SK-N-SH treated with all-trans-retinoic acid at 6 μM for 48 hours (cell line): Measurements from ENCODE around the gene SPATA18.

Experiments used
- ARNTL ChIP-seq: fragments of 450-650 bp; formaldehyde crosslinking; IDR thresholded peaks from 2 replicates; pipeline ENCODE4 v1.5.0; 2020; ENCODE audit warnings: low read depth, mild to moderate bottlenecking, moderate library complexity, borderline replicate concordance
- CSDC2 ChIP-seq: fragments of 250-450 bp; sonication (Bioruptor Pico); IDR thresholded peaks from 2 replicates; pipeline ENCODE4 v1.5.0; 2020; ENCODE audit warnings: mild to moderate bottlenecking, moderate library complexity
- ESRRG ChIP-seq: fragments of 250-450 bp; sonication (Bioruptor Pico); IDR thresholded peaks from 2 replicates; pipeline ENCODE4 v1.6.1; 2021; ENCODE audit warnings: mild to moderate bottlenecking
- RARB ChIP-seq: fragments of 250-450 bp; sonication (Bioruptor Pico); IDR thresholded peaks from 2 replicates; pipeline ENCODE4 v1.8.0; 2021; ENCODE audit warnings: mild to moderate bottlenecking, moderate library complexity
- SNAI2 ChIP-seq: fragments of 250-450 bp; sonication (Bioruptor Pico); IDR thresholded peaks from 2 replicates; pipeline ENCODE4 v1.5.0; 2020; ENCODE audit warnings: mild to moderate bottlenecking, moderate library complexity
- ZNF8 ChIP-seq: fragments of 450-650 bp; formaldehyde crosslinking; IDR thresholded peaks from 2 replicates; pipeline ENCODE4 v1.5.0; 2020; ENCODE audit warnings: mild to moderate bottlenecking, moderate library complexity
- TF ChIP-seq, protein P1 (sequence below): fragments of 250-450 bp; sonication (Bioruptor Pico); IDR thresholded peaks from 2 replicates; pipeline ENCODE4 v1.5.1; 2020; ENCODE audit warnings: low read depth, mild to moderate bottlenecking, moderate library complexity

GRCh38 chr4:52076731-52077130 is 25.6 kb downstream of the SPATA18 start:
- no peak for TF ChIP-seq RARB (CRISPR knock-in tag)
- no peak for TF ChIP-seq SNAI2 (CRISPR knock-in tag)
- TF ChIP-seq CSDC2 (CRISPR knock-in tag): no peak
- TF ChIP-seq ZNF8 (CRISPR knock-in tag): no peak
- TF ChIP-seq ARNTL: no peak
- no peak for TF ChIP-seq ESRRG
- TF ChIP-seq, protein P1, sequence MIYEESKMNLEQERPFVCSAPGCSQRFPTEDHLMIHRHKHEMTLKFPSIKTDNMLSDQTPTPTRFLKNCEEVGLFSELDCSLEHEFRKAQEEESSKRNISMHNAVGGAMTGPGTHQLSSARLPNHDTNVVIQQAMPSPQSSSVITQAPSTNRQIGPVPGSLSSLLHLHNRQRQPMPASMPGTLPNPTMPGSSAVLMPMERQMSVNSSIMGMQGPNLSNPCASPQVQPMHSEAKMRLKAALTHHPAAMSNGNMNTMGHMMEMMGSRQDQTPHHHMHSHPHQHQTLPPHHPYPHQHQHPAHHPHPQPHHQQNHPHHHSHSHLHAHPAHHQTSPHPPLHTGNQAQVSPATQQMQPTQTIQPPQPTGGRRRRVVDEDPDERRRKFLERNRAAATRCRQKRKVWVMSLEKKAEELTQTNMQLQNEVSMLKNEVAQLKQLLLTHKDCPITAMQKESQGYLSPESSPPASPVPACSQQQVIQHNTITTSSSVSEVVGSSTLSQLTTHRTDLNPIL (CRISPR knock-in tag): no peak
